Suprapubic skin (tissue), 4 donors: ENCODE results near the gene MRPL3. TPM values are rescaled to one million over a fixed set of nuclear protein-coding genes. Genes with fewer than 3 reads are reported as not detected.

Source experiments
- DNase-seq, 2 donors: peaks; one replicate each; pipeline ENCODE4 v3.0.0-alpha.2; 2019; ENCODE audit warnings: low spot score in 2 of 2
- H3K27ac ChIP-seq: fragments of 200-600 bp; sonication (generic); one replicate; pipeline ENCODE4 v1.5.1; 2019
- H3K27me3 ChIP-seq: fragments of 200-600 bp; sonication (generic); one replicate; pipeline ENCODE4 v1.5.1; 2019
- H3K36me3 ChIP-seq: fragments of 200-600 bp; sonication (generic); one replicate; pipeline ENCODE4 v1.5.1; 2019
- H3K4me1 ChIP-seq: fragments of 200-600 bp; sonication (generic); one replicate; pipeline ENCODE4 v1.5.1; 2019
- H3K4me3 ChIP-seq: fragments of 200-600 bp; sonication (generic); one replicate; pipeline ENCODE4 v1.5.1; 2019; ENCODE audit warnings: mild to moderate bottlenecking
- H3K9me3 ChIP-seq: fragments of 200-600 bp; sonication (generic); one replicate; pipeline ENCODE4 v1.5.1; 2019
- EP300 ChIP-seq: sonication (generic); formaldehyde crosslinking; IDR thresholded peaks from one replicate; pipeline ENCODE4 v1.6.1; 2017; ENCODE audit warnings: antibody characterized with exemption
- POLR2A ChIP-seq, 2 donors: fragments of 450-650 bp; IDR thresholded peaks; one replicate each; pipeline ENCODE4 v1.6.1; 2017; ENCODE audit warnings: antibody characterized with exemption in 2 of 2, mild to moderate bottlenecking in 2 of 2, moderate library complexity in 2 of 2
- POLR2AphosphoS5 ChIP-seq, 3 donors: sonication (generic); formaldehyde crosslinking; IDR thresholded peaks; one replicate each; pipeline ENCODE4 v1.6.1; 2017; ENCODE audit warnings: antibody characterized with exemption in 3 of 3
- WGBS: methylation state at CpG from one replicate; pipeline ENCODE4 v1.1.5; 2018; 5-methylcytosine and 5-hydroxymethylcytosine counted together
- total RNA-seq, 4 donors: library from RNA; depleted of rRNA; stranded (reverse); fragments of >200 nt; gene quantifications; one replicate each; pipeline ENCODE4 v1.1.0, GENCODE V29; 2016
- TF ChIP-seq, protein P1 (sequence below), 2 donors: fragments of 200-600 bp in 1 of 2; fragments of 450-650 bp in 1 of 2; sonication (generic) in 1 of 2; IDR thresholded peaks; one replicate each; pipeline ENCODE4 v1.5.1; 2016 to 2019; ENCODE audit warnings: antibody characterized with exemption in 2 of 2, mild to moderate bottlenecking in 1 of 2, moderate library complexity in 1 of 2

MRPL3 gene
- total RNA-seq, 4 donors from 2014 or later: 55.4 to 71.9 (median 67.8) TPM

DNA sequence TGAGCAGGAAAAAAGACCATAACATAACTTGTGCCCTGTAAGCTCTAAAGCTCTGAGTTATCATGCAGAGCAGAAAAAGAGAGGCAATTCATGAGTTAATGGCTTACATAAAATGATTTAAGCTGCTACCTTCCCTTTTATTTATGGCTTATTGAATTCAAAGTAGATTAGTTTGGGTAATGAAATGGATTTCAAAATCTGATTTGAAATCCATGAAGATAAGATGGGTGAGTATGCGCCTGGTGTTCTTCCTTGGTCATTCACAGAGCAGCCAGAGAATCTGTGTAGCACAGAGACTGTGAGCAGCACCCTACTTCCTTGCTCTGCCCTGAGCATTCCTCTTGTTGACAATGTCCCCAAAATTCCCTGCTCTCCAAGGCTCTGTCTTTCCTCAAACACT is 36.2 kb upstream of the MRPL3 start:
- DNase-seq: no peak
- H3K4me3 ChIP-seq: no peak overlapping the region
- H3K9me3 ChIP-seq: no peaks in the 10 kb centered on the region
- H3K4me1 ChIP-seq: no peaks in the 10 kb centered on the region
- WGBS: 89% methylated on average over 1 of the region's 1 CpG
- TF ChIP-seq POLR2A (IDR thresholded peaks at IDR 0.05) (no peak), POLR2AphosphoS5 (IDR thresholded peaks at IDR 0.05) (no peak), EP300 (no peak)
- TF ChIP-seq, protein P1, sequence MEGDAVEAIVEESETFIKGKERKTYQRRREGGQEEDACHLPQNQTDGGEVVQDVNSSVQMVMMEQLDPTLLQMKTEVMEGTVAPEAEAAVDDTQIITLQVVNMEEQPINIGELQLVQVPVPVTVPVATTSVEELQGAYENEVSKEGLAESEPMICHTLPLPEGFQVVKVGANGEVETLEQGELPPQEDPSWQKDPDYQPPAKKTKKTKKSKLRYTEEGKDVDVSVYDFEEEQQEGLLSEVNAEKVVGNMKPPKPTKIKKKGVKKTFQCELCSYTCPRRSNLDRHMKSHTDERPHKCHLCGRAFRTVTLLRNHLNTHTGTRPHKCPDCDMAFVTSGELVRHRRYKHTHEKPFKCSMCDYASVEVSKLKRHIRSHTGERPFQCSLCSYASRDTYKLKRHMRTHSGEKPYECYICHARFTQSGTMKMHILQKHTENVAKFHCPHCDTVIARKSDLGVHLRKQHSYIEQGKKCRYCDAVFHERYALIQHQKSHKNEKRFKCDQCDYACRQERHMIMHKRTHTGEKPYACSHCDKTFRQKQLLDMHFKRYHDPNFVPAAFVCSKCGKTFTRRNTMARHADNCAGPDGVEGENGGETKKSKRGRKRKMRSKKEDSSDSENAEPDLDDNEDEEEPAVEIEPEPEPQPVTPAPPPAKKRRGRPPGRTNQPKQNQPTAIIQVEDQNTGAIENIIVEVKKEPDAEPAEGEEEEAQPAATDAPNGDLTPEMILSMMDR (IDR thresholded peaks at IDR 0.05): no peak
- no peaks in the 10 kb centered on the region for H3K27me3 ChIP-seq
- H3K36me3 ChIP-seq: no peaks in the 10 kb centered on the region
- no peak overlapping the region for H3K27ac ChIP-seq

DNA sequence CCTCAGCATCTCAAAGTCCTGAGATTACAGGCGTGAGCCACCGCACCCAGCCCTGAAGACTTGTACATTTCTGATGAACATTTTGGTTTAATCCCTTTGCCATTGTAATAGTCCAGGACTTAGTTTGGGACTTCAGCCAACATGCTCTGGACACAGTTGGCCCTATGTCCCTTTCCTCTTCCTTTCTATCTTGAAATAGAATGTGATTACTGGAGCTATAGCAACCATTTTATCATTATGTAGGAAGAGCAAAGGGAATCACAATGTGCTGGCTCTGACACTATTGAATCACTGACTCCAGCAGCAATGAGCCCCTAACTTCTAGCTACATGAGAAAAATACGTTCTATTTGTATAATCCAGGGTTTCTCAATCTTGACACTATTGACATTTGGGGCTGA is 34.8 kb upstream of the MRPL3 start:
- WGBS: 92% methylated on average over 3 of the region's 3 CpGs

DNA sequence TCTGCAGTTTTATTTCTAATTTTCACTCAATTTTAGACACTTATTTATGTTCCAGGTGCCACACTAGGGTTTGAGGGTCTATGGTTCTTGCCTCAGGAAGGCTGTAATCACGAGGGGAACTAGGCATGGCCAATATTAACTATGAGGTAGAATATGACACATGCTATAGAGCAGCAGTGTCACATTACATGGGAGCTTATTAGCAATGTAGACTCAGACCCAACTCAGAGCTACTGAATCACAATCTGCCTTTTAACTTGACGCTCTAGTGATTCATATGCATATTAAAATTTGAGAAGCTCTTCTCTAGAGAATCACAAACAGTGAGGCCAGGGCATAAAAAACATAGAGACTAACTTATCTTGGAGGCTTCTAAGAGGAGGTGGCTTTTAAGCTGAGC is 32.8 kb upstream of the MRPL3 start:
- WGBS: 49% methylated on average over 2 of the region's 2 CpGs
- no peaks in the 10 kb centered on the region for H3K27me3 ChIP-seq
- no peak for TF ChIP-seq EP300
- TF ChIP-seq, protein P1 (IDR thresholded peaks at IDR 0.05): no peak
- TF ChIP-seq POLR2A (IDR thresholded peaks at IDR 0.05): no peak
- TF ChIP-seq POLR2AphosphoS5 (IDR thresholded peaks at IDR 0.05): no peak
- H3K4me1 ChIP-seq: no peaks in the 10 kb centered on the region
- H3K36me3 ChIP-seq: no peaks in the 10 kb centered on the region
- no peak for DNase-seq
- no peaks in the 10 kb centered on the region for H3K9me3 ChIP-seq
- H3K27ac ChIP-seq: no peak overlapping the region
- H3K4me3 ChIP-seq: no peak overlapping the region

More for the DNA sequence above, 34.8 kb upstream of the MRPL3 start:
- H3K27me3 ChIP-seq: no peaks in the 10 kb centered on the region
- no peak for TF ChIP-seq POLR2A (IDR thresholded peaks at IDR 0.05)
- no peak for TF ChIP-seq POLR2AphosphoS5 (IDR thresholded peaks at IDR 0.05)
- TF ChIP-seq, protein P1 (IDR thresholded peaks at IDR 0.05): no peak
- TF ChIP-seq EP300: no peak
- no peaks in the 10 kb centered on the region for H3K9me3 ChIP-seq
- H3K27ac ChIP-seq: no peak overlapping the region
- DNase-seq: no peak
- no peak overlapping the region for H3K4me3 ChIP-seq
- H3K4me1 ChIP-seq: no peaks in the 10 kb centered on the region
- no peaks in the 10 kb centered on the region for H3K36me3 ChIP-seq

DNA sequence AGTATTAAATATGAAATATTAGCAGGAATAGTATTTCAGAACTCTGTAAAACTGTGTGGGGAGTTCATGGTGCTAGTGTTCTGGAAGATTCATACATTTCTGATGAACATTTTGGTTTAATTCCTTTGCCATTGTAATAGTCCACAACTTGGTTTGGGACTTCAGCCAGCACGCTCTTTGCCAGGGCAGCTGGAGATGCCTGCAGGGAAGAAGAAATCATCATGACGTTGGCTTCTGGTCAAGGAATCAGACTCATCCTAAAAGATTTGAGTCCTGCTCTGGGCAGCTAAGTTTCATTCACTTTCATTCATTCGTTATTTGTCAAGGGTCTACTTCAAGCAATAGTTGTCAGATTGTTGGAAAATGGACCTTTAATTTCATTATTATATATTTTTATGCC is 32.4 kb upstream of the MRPL3 start:
- H3K4me3 ChIP-seq: no peak overlapping the region
- 36% methylated on average over 3 of the region's 3 CpGs for WGBS

DNA sequence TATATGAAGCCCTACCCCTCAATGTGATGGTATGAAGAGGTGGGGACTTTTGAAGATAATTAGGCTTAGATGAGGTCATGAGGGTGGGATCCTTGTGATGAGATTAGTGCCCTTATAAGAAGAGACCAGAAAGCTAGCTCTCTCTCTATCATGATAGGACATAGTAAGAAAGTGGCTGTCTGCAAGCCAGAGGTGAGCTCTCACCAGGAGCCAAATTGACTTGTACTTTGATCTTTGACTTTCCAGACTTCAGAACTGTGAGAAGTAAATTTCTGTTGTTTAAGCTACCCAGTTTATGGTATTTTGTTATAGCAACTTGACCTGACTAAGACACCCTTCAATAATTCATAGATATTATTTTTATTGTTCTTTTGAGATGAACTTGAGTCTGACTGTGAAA is 29.9 kb upstream of the MRPL3 start:
- no peaks in the 10 kb centered on the region for H3K4me1 ChIP-seq
- TF ChIP-seq POLR2A (IDR thresholded peaks at IDR 0.05) (no peak), POLR2AphosphoS5 (IDR thresholded peaks at IDR 0.05) (no peak), EP300 (no peak)
- TF ChIP-seq, protein P1 (IDR thresholded peaks at IDR 0.05): no peak

More for the DNA sequence above, 32.4 kb upstream of the MRPL3 start:
- DNase-seq: no peak
- H3K36me3 ChIP-seq: no peaks in the 10 kb centered on the region
- no peaks in the 10 kb centered on the region for H3K27me3 ChIP-seq
- no peak overlapping the region for H3K27ac ChIP-seq
- no peak for TF ChIP-seq POLR2AphosphoS5 (IDR thresholded peaks at IDR 0.05)
- TF ChIP-seq EP300: no peak
- TF ChIP-seq, protein P1 (IDR thresholded peaks at IDR 0.05): no peak
- no peak for TF ChIP-seq POLR2A (IDR thresholded peaks at IDR 0.05)
- no peaks in the 10 kb centered on the region for H3K4me1 ChIP-seq
- no peaks in the 10 kb centered on the region for H3K9me3 ChIP-seq

More for the DNA sequence above, 29.9 kb upstream of the MRPL3 start:
- DNase-seq: no peak
- H3K4me3 ChIP-seq: no peak overlapping the region
- H3K36me3 ChIP-seq: no peaks in the 10 kb centered on the region
- no peaks in the 10 kb centered on the region for H3K9me3 ChIP-seq
- no peak overlapping the region for H3K27ac ChIP-seq
- peaks cover 9% of the 10 kb centered on the region for H3K27me3 ChIP-seq
